HepG2 (cell line): ENCODE measurements around the gene OASL. TPM values are rescaled to one million over a fixed set of nuclear protein-coding genes. Genes with fewer than 3 reads are reported as not detected.

ENCODE experiments used
- ATAC-seq: fragments of 200-7000 bp; cut with Tn5 transposase; 3 replicates; pipeline ENCODE4 v1.9.1; 2020; ENCODE audit warnings: mild to moderate bottlenecking, moderate library complexity
- BruUV-seq: library from RNA; stranded (reverse); fragments of 400-500 nt; replicated peaks from 2 replicates; lab custom pipeline; 2021; lab: Mats Ljungman, UMichigan
- CTCF ChIA-PET: fragments of 300-600 bp; formaldehyde crosslinking; extraction: SDS; loops from one replicate; lab custom pipeline; 2021; ENCODE audit warnings: low total read pairs, inconsistent platforms, low intra/inter-chr PET ratio; lab: Yijun Ruan, JAX
- POLR2A ChIA-PET: fragments of 350-600 bp; sonication (Branson Sonifier 250); formaldehyde crosslinking; loops from one replicate; lab custom pipeline; 2020; ENCODE audit warnings: antibody characterized with exemption, inconsistent platforms; lab: Yijun Ruan, JAX
- DNase-seq: peaks from one replicate; pipeline ENCODE4 v3.0.0-alpha.2; 2015; ENCODE audit warnings: low spot score
- FAIRE-seq: peaks from 3 replicates; lab custom pipeline; 2011; peaks lifted over from hg19 to GRCh38; lab: Jason Lieb, UNC
- H2AFZ ChIP-seq: one replicate; pipeline ENCODE4 v1.6.1; 2011; ENCODE audit warnings: low read length, inconsistent platforms
- H3K27ac ChIP-seq: fragments of 300-600 bp; 3 replicates; pipeline ENCODE4 v1.8.0; 2011; ENCODE audit warnings: mixed run types, mild to moderate bottlenecking, mixed read lengths, low read length, inconsistent platforms; ENCODE audit not compliant: insufficient read depth; ENCODE audit errors: extremely low read length
- H3K27me3 ChIP-seq, 2 experiments: fragments of 200-600 bp in 1 of 2; 2 replicates in 1 of 2; 3 replicates in 1 of 2; pipeline versions ENCODE4 v1.6.0 to v1.8.0; 2011; ENCODE audit warnings: low read length in 2 of 2, mild to moderate bottlenecking in 2 of 2, moderate library complexity in 2 of 2, inconsistent platforms in 1 of 2; ENCODE audit not compliant: insufficient read depth in 2 of 2, control insufficient read depth in 1 of 2
- H3K36me3 ChIP-seq, 2 experiments: fragments of 200-600 bp in 1 of 2; replicated peaks in 1 of 2; 2 replicates in 1 of 2; 3 replicates in 1 of 2; pipeline versions ENCODE4 v1.5.1 to v1.8.0; 2011; ENCODE audit warnings: low read length in 2 of 2, inconsistent platforms in 1 of 2; ENCODE audit not compliant: insufficient read depth in 2 of 2, control insufficient read depth in 1 of 2
- H3K4me1 ChIP-seq: 2 replicates; pipeline ENCODE4 v1.5.1; 2012; ENCODE audit warnings: low read length, inconsistent platforms; ENCODE audit not compliant: insufficient read depth
- H3K4me2 ChIP-seq: 2 replicates; pipeline ENCODE4 v1.6.0; 2011; ENCODE audit warnings: low read depth, low read length, inconsistent platforms
- H3K4me3 ChIP-seq, 3 experiments: fragments of 200-600 bp in 1 of 3; sonication (generic), shearing (Covaris generic) in 1 of 3; replicated peaks in 1 of 3; 2 replicates each; pipeline ENCODE4 v1.5.1; 2011 to 2016; ENCODE audit warnings: low read length in 3 of 3, inconsistent platforms in 2 of 3, low read depth in 2 of 3, mild to moderate bottlenecking in 2 of 3, control low read depth in 1 of 3, mixed read lengths in 1 of 3; ENCODE audit not compliant: insufficient read depth in 1 of 3
- H3K79me2 ChIP-seq: one replicate; pipeline ENCODE4 v1.6.1; 2011; ENCODE audit warnings: low read length, inconsistent platforms; ENCODE audit not compliant: insufficient read depth
- H3K9ac ChIP-seq: 2 replicates; pipeline ENCODE4 v1.6.0; 2011; ENCODE audit warnings: mild to moderate bottlenecking, low read depth, low read length, inconsistent platforms; ENCODE audit not compliant: insufficient read depth
- H3K9me3 ChIP-seq: 2 replicates; pipeline ENCODE4 v1.5.1; 2012; ENCODE audit warnings: mild to moderate bottlenecking, low read length
- H4K20me1 ChIP-seq: 2 replicates; pipeline ENCODE4 v1.6.0; 2011; ENCODE audit warnings: inconsistent platforms, mild to moderate bottlenecking, low read length, moderate library complexity; ENCODE audit not compliant: insufficient read depth
- ARID4A ChIP-seq: sonication (generic); formaldehyde crosslinking; IDR thresholded peaks from 2 replicates; pipeline ENCODE4 v1.5.0; 2020; ENCODE audit warnings: mild to moderate bottlenecking, missing genetic modification reagents, borderline replicate concordance
- ARNT2 ChIP-seq: sonication (generic); formaldehyde crosslinking; IDR thresholded peaks from 2 replicates; pipeline ENCODE4 v1.8.0; 2022; ENCODE audit warnings: mild to moderate bottlenecking, low read depth, missing genetic modification reagents, moderate library complexity
- CHD4 ChIP-seq: fragments of 200-600 bp; sonication (generic); IDR thresholded peaks from 2 replicates; pipeline ENCODE4 v1.7.0; 2017; ENCODE audit warnings: mild to moderate bottlenecking, low read length, borderline replicate concordance
- FOXP4 ChIP-seq: sonication (generic); formaldehyde crosslinking; IDR thresholded peaks from 2 replicates; pipeline ENCODE4 v1.4.0; 2020; ENCODE audit warnings: missing genetic modification reagents
- KDM1A ChIP-seq: IDR thresholded peaks from 2 replicates; pipeline ENCODE4 v1.6.1; 2016; ENCODE audit warnings: missing compliant biosample characterization
- MAFK ChIP-seq, 2 experiments: IDR thresholded peaks in 1 of 2; conservative IDR thresholded peaks in 1 of 2; 2 replicates each; pipeline ENCODE4 v1.6.1; 2011; ENCODE audit warnings: improper control_type of control experiment in 2 of 2, low read length in 2 of 2
- NR2F6 ChIP-seq, 2 experiments: IDR thresholded peaks; 2 replicates each; pipeline ENCODE4 v1.6.1; 2016; ENCODE audit warnings: antibody characterized with exemption in 1 of 2, mild to moderate bottlenecking in 1 of 2
- RCOR2 ChIP-seq: IDR thresholded peaks from 2 replicates; pipeline ENCODE4 v1.6.1; 2016; ENCODE audit warnings: missing biosample characterization, missing genetic modification reagents
- SMAD9 ChIP-seq: sonication (generic); formaldehyde crosslinking; IDR thresholded peaks from 2 replicates; pipeline ENCODE4 v1.5.1; 2020; ENCODE audit warnings: mild to moderate bottlenecking, missing genetic modification reagents
- TARDBP ChIP-seq: sonication (generic); formaldehyde crosslinking; IDR thresholded peaks from 2 replicates; pipeline ENCODE4 v1.8.0; 2022; ENCODE audit warnings: mild to moderate bottlenecking, missing genetic modification reagents
- ZMYM2 ChIP-seq: sonication (generic); formaldehyde crosslinking; IDR thresholded peaks from 2 replicates; pipeline ENCODE4 v1.8.0; 2022; ENCODE audit warnings: mild to moderate bottlenecking, missing genetic modification reagents
- ZMYM3 ChIP-seq: sonication (generic); formaldehyde crosslinking; IDR thresholded peaks from 2 replicates; pipeline ENCODE4 v1.5.1; 2020; ENCODE audit warnings: mild to moderate bottlenecking, missing genetic modification reagents
- ZNF629 ChIP-seq: sonication (generic); formaldehyde crosslinking; conservative IDR thresholded peaks from 2 replicates; pipeline ENCODE4 v1.5.0; 2020; ENCODE audit warnings: missing genetic modification reagents
- ZNF792 ChIP-seq: IDR thresholded peaks from 2 replicates; pipeline ENCODE4 v1.6.1; 2016
- WGBS: methylation state at CpG from one replicate; pipeline ENCODE4 v1.1.6; 2017; ENCODE audit warnings: low lambda C conversion rate; 5-methylcytosine and 5-hydroxymethylcytosine counted together
- in situ Hi-C: cut with HindIII; loops from 2 replicates; pipeline ENCODE4 v1.10.0; 2017; ENCODE audit warnings: low pct_unique_long_range_greater_than_20kb; ENCODE audit not compliant: extremely low pct_ligation_motif_present
- intact Hi-C: fragments of 100-400 bp; cut with micrococcal nuclease; formaldehyde crosslinking; loops from one replicate; pipeline ENCODE4 v1.10.0; 2022; ENCODE audit not compliant: unreplicated experiment
- polyA plus RNA-seq, 8 experiments: library from polyadenylated mRNA; depleted of rRNA in 3 of 8; stranded (reverse) in 7 of 8; unstranded in 1 of 8; fragments of >200 nt; fragmentation: Illumina TruSeq in 4 of 8; extraction: Trizol in 4 of 8; gene quantifications; 2 replicates each; pipeline versions ENCODE4 v1.2.1 to v1.2.3, GENCODE V29; 2011 to 2016; ENCODE audit warnings: low read depth in 4 of 8, missing spikeins in 1 of 8, mixed read lengths in 1 of 8; ENCODE audit not compliant: insufficient read depth in 1 of 8
- total RNA-seq, 5 experiments: library from RNA; depleted of rRNA; stranded (reverse); fragments of >200 nt; fragmentation: Illumina TruSeq; extraction: Trizol; gene quantifications; 2 replicates each; pipeline ENCODE4 v1.2.3, GENCODE V29; 2016; ENCODE audit warnings: low read depth in 1 of 5
- TF ChIP-seq, protein P1 (sequence below): sonication (generic); formaldehyde crosslinking; IDR thresholded peaks from 2 replicates; pipeline ENCODE4 v1.8.1; 2023; ENCODE audit warnings: missing genetic modification reagents, mild to moderate bottlenecking, borderline replicate concordance
- TF ChIP-seq, protein P2 (sequence below): sonication (generic); formaldehyde crosslinking; IDR thresholded peaks from 2 replicates; pipeline ENCODE4 v1.5.0; 2020; ENCODE audit warnings: mild to moderate bottlenecking, missing genetic modification reagents

Gene OASL
- total and polyA plus RNA-seq, 2 of the 13 experiments (the other 11 are each of a cell fraction or from before 2014, with no cell fraction given) = 0.11 to 0.22 TPM

- no peak overlapping the region for H2AFZ ChIP-seq
- H3K27ac ChIP-seq = peak overlapping the region; percentile 75
- H3K79me2 ChIP-seq = peaks cover 64% of the 10 kb centered on the region
- intact Hi-C loops (no loop called here), in situ Hi-C loops (no loop called here)
- peaks cover 51% of the 10 kb centered on the region for H3K4me1 ChIP-seq
- POLR2A ChIA-PET = interaction anchor here (1.5 to 6.9 kb wide), 4 partner anchors 10 to 44 kb away, joined by 3 to 114 read pairs (median 66); no protein-coding TSS in a partner anchor
- ATAC-seq (no peak), FAIRE-seq (no peak), DNase-seq (no peak)
- BruUV-seq = no TSS peak
- no peak overlapping the region; a peak in 1 of 6 replicates for H3K4me3 ChIP-seq
- no peaks in the 10 kb centered on the region for H4K20me1 ChIP-seq
- H3K9me3 ChIP-seq = no peaks in the 10 kb centered on the region
- peak overlapping the region; percentile 31 for H3K4me2 ChIP-seq
- H3K27me3 ChIP-seq = no peaks in the 10 kb centered on the region; a peak in 1 of 5 replicates
- no peak overlapping the region for H3K9ac ChIP-seq
- 83% methylated on average over 7 of the region's 7 CpGs for WGBS
- CTCF ChIA-PET = no interaction called here
- peaks cover 3 to 10% of the 10 kb centered on the region in 2 experiments; a peak in 3 of 5 replicates for H3K36me3 ChIP-seq
- TF ChIP-seq TARDBP (CRISPR knock-in tag) (no peak), NR2F6 (IDR thresholded peaks at IDR 0.05) (no peak), NR2F6 (CRISPR knock-in tag; IDR thresholded peaks at IDR 0.05) (no peak), ZNF792 (CRISPR knock-in tag) (no peak), SMAD9 (no peak), ZMYM2 (CRISPR knock-in tag) (0 out of 2 replicates have a peak, but pooled peaks have one; percentile 24), RCOR2 (CRISPR knock-in tag) (peak; percentile 49; the same call in 1 of the 2 replicates), CHD4 (peak; percentile 74; the same call in 1 of the 2 replicates), ARID4A (no peak), ARNT2 (CRISPR knock-in tag) (no peak), ZNF629 (CRISPR knock-in tag) (peak; percentile 96), MAFK (conservative IDR thresholded peaks at IDR 0.05 in 1 of 2, IDR thresholded peaks at IDR 0.05 in 1 of 2; ENCODE audit: low read length in 2 of 2) (no peak), KDM1A (CRISPR knock-in tag) (peak; percentile 32), ZMYM3 (peak; percentile 94), FOXP4 (CRISPR knock-in tag) (no peak)
- TF ChIP-seq, protein P1, sequence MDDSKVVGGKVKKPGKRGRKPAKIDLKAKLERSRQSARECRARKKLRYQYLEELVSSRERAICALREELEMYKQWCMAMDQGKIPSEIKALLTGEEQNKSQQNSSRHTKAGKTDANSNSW (CRISPR knock-in tag) = no peak
- TF ChIP-seq, protein P2, sequence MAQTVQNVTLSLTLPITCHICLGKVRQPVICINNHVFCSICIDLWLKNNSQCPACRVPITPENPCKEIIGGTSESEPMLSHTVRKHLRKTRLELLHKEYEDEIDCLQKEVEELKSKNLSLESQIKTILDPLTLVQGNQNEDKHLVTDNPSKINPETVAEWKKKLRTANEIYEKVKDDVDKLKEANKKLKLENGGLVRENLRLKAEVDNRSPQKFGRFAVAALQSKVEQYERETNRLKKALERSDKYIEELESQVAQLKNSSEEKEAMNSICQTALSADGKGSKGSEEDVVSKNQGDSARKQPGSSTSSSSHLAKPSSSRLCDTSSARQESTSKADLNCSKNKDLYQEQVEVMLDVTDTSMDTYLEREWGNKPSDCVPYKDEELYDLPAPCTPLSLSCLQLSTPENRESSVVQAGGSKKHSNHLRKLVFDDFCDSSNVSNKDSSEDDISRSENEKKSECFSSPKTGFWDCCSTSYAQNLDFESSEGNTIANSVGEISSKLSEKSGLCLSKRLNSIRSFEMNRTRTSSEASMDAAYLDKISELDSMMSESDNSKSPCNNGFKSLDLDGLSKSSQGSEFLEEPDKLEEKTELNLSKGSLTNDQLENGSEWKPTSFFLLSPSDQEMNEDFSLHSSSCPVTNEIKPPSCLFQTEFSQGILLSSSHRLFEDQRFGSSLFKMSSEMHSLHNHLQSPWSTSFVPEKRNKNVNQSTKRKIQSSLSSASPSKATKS (CRISPR knock-in tag) = no peak
Observed at GRCh38 chr12:120982659-120983058, 56.4 kb downstream of the OASL start.
